Activated T-cell treated with anti-CD3 and anti-CD28 coated beads, Interleukin-2, amount 50 U/mL, for 72 hours (primary cell): Measurements from ENCODE around the gene DNAH12. TPM values are rescaled to one million over a fixed set of nuclear protein-coding genes. Genes with fewer than 3 reads are reported as not detected.
A peak's percentile ranks its signal among the peaks of the same experiment; 100 is the strongest.

Experiments
- ATAC-seq, 2 donors: fragments of 150-1000 bp; cut with Tn5 transposase; replicated peaks in 1 of 2; 2 replicates each; pipeline ENCODE4 v1.10.0; 2021; ENCODE audit warnings: moderate library complexity in 2 of 2, mild to moderate bottlenecking in 1 of 2
- DNase-seq, 2 donors: peaks; one replicate each; pipeline ENCODE4 v3.0.0; 2021 to 2022; ENCODE audit warnings: mixed read lengths in 1 of 2
- H3K27ac Mint-ChIP-seq: one replicate; pipeline ENCODE4 v1.8.0; 2022; ENCODE audit warnings: mild to moderate bottlenecking, moderate library complexity, mixed read lengths
- H3K27me3 Mint-ChIP-seq: one replicate; pipeline ENCODE4 v1.8.0; 2022; ENCODE audit warnings: low read depth, mixed read lengths
- H3K36me3 Mint-ChIP-seq, 2 donors: one replicate each; pipeline ENCODE4 v1.8.0; 2022; ENCODE audit warnings: mixed read lengths in 2 of 2, mild to moderate bottlenecking in 1 of 2; ENCODE audit not compliant: insufficient read depth in 2 of 2
- H3K4me1 Mint-ChIP-seq: one replicate; pipeline ENCODE4 v1.8.0; 2022; ENCODE audit warnings: low read depth, mixed read lengths
- H3K4me3 Mint-ChIP-seq, 2 donors: one replicate each; pipeline ENCODE4 v1.8.0; 2022; ENCODE audit warnings: mild to moderate bottlenecking in 2 of 2, mixed read lengths in 2 of 2, moderate library complexity in 2 of 2
- H3K9me3 Mint-ChIP-seq, 2 donors: one replicate each; pipeline ENCODE4 v1.8.0; 2022; ENCODE audit warnings: mixed read lengths in 2 of 2
- total RNA-seq, 2 donors: library from RNA; stranded (reverse); gene quantifications; one replicate each; pipeline ENCODE4 v1.2.3, GENCODE V29; 2022

DNAH12 gene
- total RNA-seq, 2 donors from 2014 or later, result 0.21 to 0.26 TPM

- peak; percentile 51 to 61 for DNase-seq
- peak overlapping the region; percentile 81 to 89 for H3K4me3 Mint-ChIP-seq
- ATAC-seq, result peak; percentile 57 to 60
- H3K4me1 Mint-ChIP-seq, result peaks cover 44% of the 10 kb centered on the region
- H3K27me3 Mint-ChIP-seq, result no peaks in the 10 kb centered on the region
- peak overlapping the region; percentile 100 for H3K27ac Mint-ChIP-seq
- no peaks in the 10 kb centered on the region for H3K9me3 Mint-ChIP-seq
- H3K36me3 Mint-ChIP-seq, result peaks cover 9 to 14% of the 10 kb centered on the region in 2 donors
These were observed 13.0 kb upstream of the DNAH12 start for GRCh38 chr3:57557085-57557537.

DNA sequence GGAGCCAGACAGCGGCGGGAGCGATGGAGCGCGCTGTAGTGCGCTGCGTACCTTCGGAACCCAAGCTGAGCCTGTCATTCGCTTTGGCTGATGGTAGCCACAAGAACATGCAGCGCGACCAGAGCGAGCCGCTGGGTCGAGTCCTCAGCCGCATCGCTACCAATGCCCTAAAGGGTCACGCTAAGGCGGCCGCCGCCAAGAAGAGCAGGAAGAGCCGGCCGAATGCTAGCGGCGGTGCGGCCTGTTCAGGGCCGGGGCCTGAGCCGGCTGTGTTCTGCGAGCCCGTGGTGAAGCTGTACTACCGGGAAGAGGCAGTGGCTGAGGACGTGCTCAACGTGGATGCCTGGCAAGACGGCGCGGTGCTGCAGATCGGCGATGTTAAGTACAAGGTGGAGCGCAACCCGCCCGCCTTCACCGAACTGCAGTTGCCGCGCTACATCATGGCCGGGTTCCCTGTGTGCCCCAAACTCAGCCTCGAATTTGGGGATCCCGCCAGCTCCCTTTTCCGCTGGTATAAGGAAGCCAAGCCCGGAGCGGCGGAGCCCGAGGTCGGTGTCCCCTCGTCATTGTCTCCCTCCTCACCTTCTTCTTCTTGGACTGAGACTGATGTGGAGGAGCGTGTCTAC, 12.4 kb upstream of the DNAH12 start:
- Mint-ChIP-seq H3K4me1 (peaks cover 44% of the 10 kb centered on the region), H3K4me3 (peak overlapping the region; percentile 81 to 89), H3K9me3 (no peaks in the 10 kb centered on the region), H3K27me3 (no peaks in the 10 kb centered on the region), H3K27ac (peak overlapping the region; percentile 100), H3K36me3 (peaks cover 9 to 14% of the 10 kb centered on the region in 2 donors)
- ATAC-seq (peak; percentile 35 to 39), DNase-seq (peak; percentile 36 to 41)

DNA sequence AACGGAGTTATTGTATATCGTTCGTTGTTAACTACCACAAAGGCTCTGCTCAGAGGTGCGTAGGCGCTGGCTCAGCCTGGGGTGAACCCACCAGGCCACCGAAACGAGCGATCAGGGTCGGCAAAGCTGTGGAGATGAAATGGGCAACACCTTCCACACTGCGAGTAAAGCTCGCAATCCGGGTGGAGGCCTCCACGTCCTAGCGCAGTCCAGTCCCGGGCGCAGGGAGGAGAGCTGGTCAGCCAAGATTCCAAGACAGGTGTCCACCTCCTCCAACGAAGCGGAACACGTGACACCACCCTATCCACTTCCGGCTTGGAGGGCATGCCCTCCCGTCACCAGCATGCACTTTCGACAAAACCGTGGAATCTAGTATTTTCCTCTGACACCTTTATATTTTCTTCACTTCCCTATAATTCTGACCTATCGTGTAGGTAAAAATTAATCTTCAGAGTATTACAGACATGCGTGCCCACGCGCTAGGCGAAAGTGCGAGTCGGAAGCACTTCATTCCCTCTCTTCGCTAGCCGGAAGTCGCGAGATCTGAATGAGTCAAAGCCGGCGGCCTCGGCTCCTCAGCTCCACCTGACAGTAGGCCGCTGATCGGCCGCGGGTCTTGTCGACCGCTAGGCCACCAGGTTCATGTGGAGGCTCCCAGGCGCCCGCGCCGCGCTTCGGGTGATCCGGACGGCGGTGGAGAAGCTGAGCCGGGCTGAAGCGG, 11.8 kb upstream of the DNAH12 start, which contains the start of gene PDE12:
TSS of gene PDE12 (plus strand) at position 537 of the 721 bp plus-strand sequence. CDS start at position 643, 106 bp downstream.
- ATAC-seq, result peak; percentile 89 to 90
- peak; percentile 88 to 91 for DNase-seq
- Mint-ChIP-seq H3K4me3 (peak within 1 kb of the TSS; percentile 81 to 89), H3K9me3 (no peaks in the 10 kb centered on the region), H3K27me3 (no peaks in the 10 kb centered on the region), H3K4me1 (peaks cover 40% of the 10 kb centered on the region), H3K27ac (peak within 1 kb of the TSS; percentile 100), H3K36me3 (peaks cover 9 to 14% of the 10 kb centered on the region in 2 donors)

DNA sequence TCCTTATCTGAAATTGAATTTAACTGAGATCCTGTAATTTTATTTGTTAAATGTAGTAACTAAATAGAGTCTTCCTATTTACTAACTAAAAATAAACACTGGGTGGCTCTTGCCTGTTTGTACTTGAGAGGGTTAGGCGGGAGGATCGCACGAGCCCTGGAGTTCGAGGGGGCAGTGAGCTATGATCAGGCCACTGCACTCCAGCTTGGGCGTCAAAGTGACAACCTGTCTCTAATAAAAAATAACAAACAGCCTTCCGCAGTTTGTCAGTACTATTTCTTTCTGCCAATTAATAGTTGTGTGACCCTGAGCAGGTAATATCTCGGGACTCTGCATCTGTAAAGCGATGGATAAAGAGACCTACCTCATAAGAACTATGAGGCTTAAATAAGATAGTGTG, 11.2 kb upstream of the DNAH12 start:
- peak overlapping the region; percentile 100 for H3K27ac Mint-ChIP-seq
- no peaks in the 10 kb centered on the region for H3K9me3 Mint-ChIP-seq
- peaks cover 34% of the 10 kb centered on the region for H3K4me1 Mint-ChIP-seq
- DNase-seq, result peak in 1 of 2 donors; percentile 8
- H3K36me3 Mint-ChIP-seq, result peaks cover 9 to 14% of the 10 kb centered on the region in 2 donors
- H3K4me3 Mint-ChIP-seq, result peak overlapping the region; percentile 81 to 89
- no peak for ATAC-seq
- no peaks in the 10 kb centered on the region for H3K27me3 Mint-ChIP-seq

DNA sequence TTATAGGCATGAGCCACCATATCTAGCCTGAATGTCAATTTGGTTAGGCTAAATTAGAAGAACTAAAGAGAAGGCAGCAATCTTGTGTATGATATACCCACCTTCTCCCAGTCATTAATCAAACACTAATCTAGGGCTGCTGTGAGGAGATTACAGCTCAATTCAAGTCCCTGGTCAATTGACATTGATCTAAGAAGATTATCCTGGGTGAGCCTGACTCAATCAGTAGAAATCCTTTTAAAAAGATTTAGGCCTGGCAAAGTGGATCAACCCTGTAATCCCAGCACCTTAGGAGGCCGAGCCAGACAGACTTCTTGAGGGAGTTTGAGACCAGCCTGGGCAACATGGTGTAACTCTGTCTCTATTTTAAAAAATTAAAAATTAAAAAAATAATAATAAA, 2.5 kb upstream of the DNAH12 start:
- H3K4me1 Mint-ChIP-seq, result peaks cover 5% of the 10 kb centered on the region
- H3K27me3 Mint-ChIP-seq, result no peaks in the 10 kb centered on the region
- no peaks in the 10 kb centered on the region for H3K36me3 Mint-ChIP-seq
- ATAC-seq, result no peak
- no peaks in the 10 kb centered on the region for H3K9me3 Mint-ChIP-seq
- H3K4me3 Mint-ChIP-seq, result no peak overlapping the region
- no peak for DNase-seq
- H3K27ac Mint-ChIP-seq, result no peak overlapping the region

DNA sequence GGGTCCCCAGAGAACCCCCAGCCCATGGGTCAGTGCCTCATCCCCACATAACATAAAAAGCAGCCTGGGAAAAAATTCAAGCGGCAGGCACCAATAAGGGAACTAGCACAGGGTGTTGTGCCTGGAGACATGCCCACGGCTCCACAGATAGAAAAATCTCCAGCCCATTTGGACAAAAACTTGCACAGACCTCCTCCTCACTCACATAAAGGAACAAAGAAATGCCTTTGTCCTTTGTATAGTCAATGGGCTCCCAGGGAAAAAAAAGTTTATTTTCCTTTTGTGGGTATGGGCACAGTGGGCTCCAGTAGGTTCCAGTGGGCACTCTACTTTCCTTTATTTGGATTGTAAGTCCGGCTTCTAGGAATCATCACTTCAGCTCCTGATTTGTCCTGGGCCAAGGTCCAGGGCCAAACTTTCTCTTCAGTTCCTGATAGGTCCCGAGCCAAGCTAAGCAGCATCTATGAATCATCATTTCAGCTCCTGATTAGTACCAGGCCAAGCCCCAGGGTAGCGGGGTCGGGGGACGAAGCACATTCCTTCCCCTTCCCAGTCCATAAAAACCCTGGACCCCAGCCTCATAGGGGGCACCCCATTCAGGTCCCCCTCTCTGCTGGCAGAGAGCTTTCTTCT, 1.6 kb upstream of the DNAH12 start:
- no peak for DNase-seq
- Mint-ChIP-seq H3K9me3 (no peaks in the 10 kb centered on the region), H3K27me3 (no peaks in the 10 kb centered on the region), H3K36me3 (no peaks in the 10 kb centered on the region), H3K4me1 (peaks cover 5% of the 10 kb centered on the region), H3K4me3 (no peak overlapping the region), H3K27ac (no peak overlapping the region)
- no peak for ATAC-seq

- ATAC-seq (no peak), DNase-seq (no peak)
- no peaks in the 10 kb centered on the region for H3K9me3 Mint-ChIP-seq
- no peaks in the 10 kb centered on the region for H3K36me3 Mint-ChIP-seq
- no peak overlapping the region for H3K4me3 Mint-ChIP-seq
- no peak overlapping the region for H3K27ac Mint-ChIP-seq
- H3K27me3 Mint-ChIP-seq, result no peaks in the 10 kb centered on the region
- no peaks in the 10 kb centered on the region for H3K4me1 Mint-ChIP-seq
These were observed 5.7 kb downstream of the DNAH12 start for GRCh38 chr3:57538465-57538864.

DNA sequence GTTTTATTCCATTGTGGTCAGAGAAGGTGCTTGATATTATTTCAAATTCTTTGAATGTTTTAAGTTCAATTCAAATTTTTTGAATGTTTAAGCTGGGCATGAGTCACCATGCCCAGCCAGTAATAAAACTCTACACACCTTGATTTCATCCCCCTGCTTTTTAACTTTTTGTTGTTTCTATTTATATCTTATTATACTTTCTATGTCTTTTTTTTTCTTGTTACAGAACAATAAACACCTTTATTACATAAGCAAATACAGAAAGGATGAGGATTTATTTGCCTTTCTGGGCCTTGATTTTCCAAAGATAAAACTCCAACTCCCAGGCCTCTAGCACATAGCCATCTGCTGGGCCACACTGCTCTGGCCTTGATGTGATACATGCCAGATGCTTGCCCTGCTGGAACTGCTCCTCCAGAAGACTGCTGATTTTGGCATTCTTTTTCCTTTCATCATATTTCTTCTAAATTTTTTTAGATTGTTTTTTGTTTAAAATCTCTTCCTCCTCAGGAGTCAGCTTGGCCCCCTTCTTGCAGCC, 14.0 kb downstream of the DNAH12 start:
- Mint-ChIP-seq H3K4me1 (no peaks in the 10 kb centered on the region), H3K36me3 (no peaks in the 10 kb centered on the region), H3K4me3 (no peak overlapping the region), H3K27ac (no peak overlapping the region), H3K9me3 (no peaks in the 10 kb centered on the region), H3K27me3 (no peaks in the 10 kb centered on the region)
- DNase-seq, result no peak
- ATAC-seq, result no peak

DNA sequence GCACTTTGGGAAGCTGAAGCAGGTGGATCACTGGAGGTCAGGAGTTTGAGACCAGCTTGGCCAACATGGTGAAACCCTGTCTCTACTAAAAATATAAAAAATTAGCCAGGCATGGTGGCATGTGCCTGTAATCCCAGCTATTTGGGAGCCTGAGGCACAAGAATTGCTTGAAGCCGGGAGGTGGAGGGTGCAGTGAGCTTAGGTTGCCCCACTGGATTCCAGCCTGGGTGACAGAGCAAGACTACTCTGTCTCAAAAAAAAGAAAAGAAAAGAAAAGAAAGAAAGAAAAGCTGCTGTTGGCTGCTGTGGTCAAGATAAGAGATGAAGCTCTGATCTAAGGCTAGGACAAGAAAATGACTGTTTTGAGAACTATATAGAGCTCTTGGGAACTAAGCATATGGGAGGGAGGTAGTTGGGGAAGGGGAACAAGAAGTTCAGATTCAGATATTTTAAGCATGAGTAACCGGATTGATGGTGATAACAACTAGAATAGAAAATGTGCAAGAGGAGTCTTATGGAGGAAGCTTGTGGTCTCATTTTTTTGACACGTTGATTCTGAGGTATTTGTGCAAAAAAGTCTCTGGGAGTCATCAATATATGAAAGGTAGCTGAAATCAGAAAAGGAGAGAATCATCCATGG, 25.7 kb downstream of the DNAH12 start:
- no peak overlapping the region for H3K4me3 Mint-ChIP-seq
- DNase-seq (no peak), ATAC-seq (no peak)
- H3K36me3 Mint-ChIP-seq, result no peaks in the 10 kb centered on the region
- no peaks in the 10 kb centered on the region for H3K9me3 Mint-ChIP-seq
- no peak overlapping the region for H3K27ac Mint-ChIP-seq
- peaks cover 8% of the 10 kb centered on the region for H3K27me3 Mint-ChIP-seq
- H3K4me1 Mint-ChIP-seq, result no peaks in the 10 kb centered on the region

DNA sequence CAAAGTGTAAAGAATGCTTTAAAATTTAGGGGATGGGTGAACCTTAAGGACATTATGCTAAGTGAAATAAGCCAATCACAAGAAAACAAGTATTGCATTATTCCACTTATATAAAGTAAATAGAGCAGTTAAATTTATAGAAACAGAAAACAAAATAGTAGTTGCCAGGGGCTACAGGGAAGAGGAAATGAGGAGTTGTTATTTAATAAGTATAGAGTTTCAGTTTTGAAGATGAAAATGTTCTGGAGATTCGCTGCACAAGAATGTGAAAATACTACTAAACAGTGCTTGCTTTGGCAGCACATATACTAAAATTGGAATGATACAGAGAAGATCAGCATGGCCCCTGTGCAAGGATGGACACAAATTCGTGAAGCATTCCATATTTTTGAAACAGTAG, 32.0 kb downstream of the DNAH12 start:
- ATAC-seq, result no peak
- H3K27me3 Mint-ChIP-seq, result no peaks in the 10 kb centered on the region
- no peaks in the 10 kb centered on the region for H3K4me1 Mint-ChIP-seq
- H3K36me3 Mint-ChIP-seq, result no peaks in the 10 kb centered on the region
- no peaks in the 10 kb centered on the region for H3K9me3 Mint-ChIP-seq
- no peak overlapping the region for H3K27ac Mint-ChIP-seq
- no peak for DNase-seq
- H3K4me3 Mint-ChIP-seq, result no peak overlapping the region

DNA sequence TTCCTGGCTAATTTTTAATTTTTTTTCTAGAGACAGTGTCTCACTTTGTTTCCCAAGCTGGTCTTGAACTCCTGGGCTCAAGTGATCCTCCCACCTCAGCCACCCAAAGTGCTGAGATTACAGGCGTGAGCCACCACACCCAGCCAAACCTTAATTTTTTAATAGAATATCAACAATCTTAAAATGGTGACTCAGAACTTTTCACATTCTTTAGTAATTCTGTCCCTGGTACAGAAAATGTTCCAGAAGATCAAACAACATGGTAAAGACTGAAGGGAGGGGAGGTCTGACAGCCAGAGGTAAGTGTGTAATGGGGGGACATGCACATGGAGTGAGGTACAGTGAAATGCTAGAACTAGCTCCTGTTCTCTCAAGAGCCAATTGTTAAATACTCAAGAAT, 38.2 kb downstream of the DNAH12 start:
- H3K4me1 Mint-ChIP-seq, result no peaks in the 10 kb centered on the region

DNA sequence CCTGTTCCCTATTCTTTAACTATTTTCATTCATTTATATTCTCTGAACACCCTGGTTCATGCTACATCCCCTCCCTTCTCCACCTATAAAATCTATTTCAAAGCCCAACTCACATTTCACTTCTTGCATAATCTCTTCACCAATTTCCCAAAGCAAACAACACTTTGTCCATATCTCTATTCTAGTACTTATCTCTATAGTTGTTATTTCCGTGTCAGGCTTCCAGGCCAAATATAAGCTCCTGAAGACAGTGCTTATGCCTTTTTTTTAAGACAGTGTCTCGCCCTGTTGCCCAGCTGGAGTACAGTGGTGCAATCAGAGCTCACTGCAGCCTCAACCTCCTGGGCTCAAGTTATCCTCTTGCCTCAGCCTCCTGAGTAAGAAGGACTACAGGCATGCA, 43.6 kb downstream of the DNAH12 start:
- H3K27ac Mint-ChIP-seq, result no peak overlapping the region
- H3K4me3 Mint-ChIP-seq, result no peak overlapping the region
- DNase-seq (no peak), ATAC-seq (no peak)
- no peaks in the 10 kb centered on the region for H3K9me3 Mint-ChIP-seq
- no peaks in the 10 kb centered on the region for H3K27me3 Mint-ChIP-seq
- no peaks in the 10 kb centered on the region for H3K4me1 Mint-ChIP-seq
- no peaks in the 10 kb centered on the region for H3K36me3 Mint-ChIP-seq

More for the DNA sequence above, 38.2 kb downstream of the DNAH12 start:
- no peak for ATAC-seq
- Mint-ChIP-seq H3K36me3 (no peaks in the 10 kb centered on the region), H3K27ac (no peak overlapping the region), H3K4me3 (no peak overlapping the region), H3K9me3 (no peaks in the 10 kb centered on the region), H3K27me3 (no peaks in the 10 kb centered on the region)
- no peak for DNase-seq

GRCh38 chr3:57497904-57498303, 46.2 kb downstream of the DNAH12 start:
- Mint-ChIP-seq H3K4me1 (no peaks in the 10 kb centered on the region), H3K27ac (no peak overlapping the region), H3K27me3 (no peaks in the 10 kb centered on the region), H3K9me3 (no peaks in the 10 kb centered on the region), H3K36me3 (no peaks in the 10 kb centered on the region), H3K4me3 (no peak overlapping the region)
- ATAC-seq (no peak), DNase-seq (no peak)
